HG03039 (cell line): ENCODE results near the gene FKBP2.

ENCODE experiments used
- ATAC-seq: cut with Tn5 transposase; IDR thresholded peaks from one replicate; pipeline ENCODE4 v1.9.1; 2021; ENCODE audit warnings: mild to moderate bottlenecking, moderate library complexity; ENCODE audit not compliant: unreplicated experiment

The FKBP2 gene

DNA sequence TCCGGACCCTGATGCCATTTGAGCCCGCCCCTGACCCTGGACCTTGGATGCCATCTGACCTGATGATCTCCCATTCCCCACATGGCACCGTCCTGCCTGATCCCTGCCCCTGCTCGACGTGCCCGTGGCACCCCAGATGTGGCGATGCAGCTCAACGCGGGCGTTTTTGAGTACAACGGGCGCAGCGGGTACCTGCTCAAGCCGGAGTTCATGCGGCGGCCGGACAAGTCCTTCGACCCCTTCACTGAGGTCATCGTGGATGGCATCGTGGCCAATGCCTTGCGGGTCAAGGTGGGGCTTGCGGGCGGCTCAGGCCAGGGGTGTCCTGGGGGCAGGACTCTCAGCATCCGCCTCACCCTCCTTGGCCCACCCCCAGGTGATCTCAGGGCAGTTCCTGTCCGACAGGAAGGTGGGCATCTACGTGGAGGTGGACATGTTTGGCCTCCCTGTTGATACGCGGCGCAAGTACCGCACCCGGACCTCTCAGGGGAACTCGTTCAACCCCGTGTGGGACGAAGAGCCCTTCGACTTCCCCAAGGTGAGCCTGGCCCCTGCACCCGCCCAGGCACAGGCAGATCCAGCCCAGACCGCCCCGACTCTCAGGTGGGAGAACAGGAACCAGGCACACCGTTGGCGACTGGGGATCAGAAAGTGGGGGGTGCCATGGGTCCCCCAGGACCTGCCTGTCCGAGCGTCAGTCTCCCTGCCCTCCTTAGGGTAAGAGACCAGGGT is 21.5 kb downstream of the FKBP2 start:
- no peak for ATAC-seq

DNA sequence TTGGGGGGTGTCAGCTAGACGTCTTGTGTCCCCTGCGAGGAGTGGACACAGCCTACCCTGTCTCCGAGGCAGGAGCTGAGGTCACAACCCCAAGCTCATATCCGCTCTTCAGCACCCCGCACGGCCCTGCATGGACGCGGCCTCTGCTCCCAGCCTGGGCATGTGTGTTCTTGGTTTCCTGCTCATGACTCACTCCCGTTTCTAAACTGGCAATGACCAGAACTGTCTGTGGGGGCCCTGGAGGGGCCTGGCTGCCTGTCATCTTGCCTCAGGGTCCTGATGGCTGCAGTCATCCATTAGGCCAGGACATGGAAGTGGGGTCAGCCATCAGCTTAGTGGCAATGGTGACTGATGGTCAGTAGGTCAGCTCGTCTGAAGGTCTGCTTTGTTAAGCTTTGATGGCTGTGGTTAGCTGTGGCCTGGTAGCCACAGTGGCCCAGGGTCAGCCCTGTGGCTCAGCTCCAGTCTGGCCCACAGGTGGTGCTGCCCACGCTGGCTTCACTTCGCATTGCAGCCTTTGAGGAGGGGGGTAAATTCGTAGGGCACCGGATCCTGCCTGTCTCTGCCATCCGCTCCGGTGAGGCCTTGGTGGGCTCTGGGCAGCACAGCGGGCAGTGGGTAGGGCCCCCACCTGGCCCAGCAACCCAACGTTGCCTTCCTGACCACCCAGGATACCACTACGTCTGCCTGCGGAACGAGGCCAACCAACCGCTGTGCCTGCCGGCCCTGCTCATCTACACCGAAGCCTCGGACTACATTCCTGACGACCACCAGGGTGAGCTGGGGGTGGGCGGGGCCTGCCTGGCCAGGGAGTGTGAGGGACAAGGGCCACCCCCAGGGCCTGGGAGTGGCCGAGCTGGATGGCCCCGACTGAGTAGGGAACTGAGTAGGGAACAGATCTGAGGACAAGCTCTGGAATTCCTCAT is 22.4 kb downstream of the FKBP2 start:
- ATAC-seq: no peak

DNA sequence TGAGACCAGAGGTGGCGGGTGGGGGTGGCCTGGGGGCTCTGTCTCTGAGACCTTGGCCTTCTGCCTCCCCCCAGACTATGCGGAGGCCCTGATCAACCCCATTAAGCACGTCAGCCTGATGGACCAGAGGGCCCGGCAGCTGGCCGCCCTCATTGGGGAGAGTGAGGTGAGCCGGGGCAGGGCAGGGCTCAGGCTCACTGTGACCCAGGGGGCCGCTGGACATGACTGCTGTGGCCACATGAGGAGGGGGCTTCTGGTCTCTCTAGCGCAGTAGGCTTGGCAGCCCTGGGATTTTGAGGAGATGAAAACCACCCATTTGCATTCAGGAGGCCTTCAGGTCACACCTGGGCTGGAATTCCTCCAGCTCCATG is 23.0 kb downstream of the FKBP2 start:
- no peak for ATAC-seq

DNA sequence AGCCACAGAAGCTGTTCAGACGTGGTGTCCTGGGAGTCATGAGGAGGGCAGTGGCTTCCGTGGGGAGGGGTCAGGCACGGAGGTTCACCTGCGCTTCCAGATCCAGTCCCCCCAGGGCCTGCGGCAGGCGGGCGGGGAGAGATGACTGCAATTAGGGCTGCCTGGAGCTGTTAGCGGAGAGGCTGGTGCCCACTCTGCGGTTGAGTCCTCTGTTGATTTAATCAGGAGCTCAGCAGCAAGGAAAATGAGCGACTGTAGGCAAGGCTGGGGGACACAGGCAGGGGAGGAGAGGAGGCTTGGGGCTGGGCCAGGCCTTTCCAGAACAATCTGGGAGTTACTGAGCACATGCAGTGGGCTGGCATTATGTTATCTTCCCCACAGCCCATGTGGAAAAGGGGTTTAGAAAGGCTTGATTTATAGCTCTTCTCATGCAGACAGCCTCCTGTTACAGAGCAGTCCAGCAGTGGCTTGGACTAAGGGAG is 23.5 kb downstream of the FKBP2 start:
- ATAC-seq: no peak

DNA sequence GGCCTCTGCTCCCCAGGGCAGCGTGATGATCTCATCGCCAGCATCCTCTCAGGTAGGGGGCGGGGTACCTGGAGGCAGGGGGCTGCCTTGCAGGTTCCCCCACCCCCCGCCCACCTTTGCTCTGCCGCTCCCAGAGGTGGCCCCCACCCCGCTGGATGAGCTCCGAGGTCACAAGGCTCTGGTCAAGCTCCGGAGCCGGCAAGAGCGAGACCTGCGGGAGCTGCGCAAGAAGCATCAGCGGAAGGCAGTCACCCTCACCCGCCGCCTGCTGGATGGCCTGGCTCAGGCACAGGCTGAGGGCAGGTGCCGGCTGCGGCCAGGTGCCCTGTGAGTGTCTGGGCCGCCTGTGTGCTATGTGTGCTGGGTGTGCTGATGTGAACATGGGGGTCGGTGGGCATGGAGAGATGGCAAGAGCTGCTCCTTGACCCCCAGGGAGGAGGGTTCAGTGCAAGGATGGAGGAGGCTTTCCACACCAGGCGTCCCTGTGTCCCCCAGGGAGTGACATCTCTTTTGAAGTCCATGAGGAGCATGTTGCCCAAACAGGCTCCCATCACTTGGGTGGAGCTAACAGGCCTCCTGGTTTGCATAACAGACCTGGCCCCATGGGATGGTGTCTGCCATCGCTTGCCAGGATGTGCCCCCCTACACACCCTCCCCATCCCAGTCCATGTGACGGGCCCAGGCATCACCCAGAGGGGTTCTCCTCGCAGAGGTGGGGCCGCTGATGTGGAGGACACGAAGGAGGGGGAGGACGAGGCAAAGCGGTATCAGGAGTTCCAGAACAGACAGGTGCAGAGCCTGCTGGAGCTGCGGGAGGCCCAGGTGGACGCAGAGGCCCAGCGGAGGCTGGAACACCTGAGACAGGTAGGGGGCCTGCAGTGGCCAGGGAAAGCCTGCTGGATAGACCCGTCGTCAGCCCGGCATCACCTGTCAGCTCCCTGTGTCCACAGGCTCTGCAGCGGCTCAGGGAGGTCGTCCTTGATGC is 24.6 kb downstream of the FKBP2 start:
- no peak for ATAC-seq

DNA sequence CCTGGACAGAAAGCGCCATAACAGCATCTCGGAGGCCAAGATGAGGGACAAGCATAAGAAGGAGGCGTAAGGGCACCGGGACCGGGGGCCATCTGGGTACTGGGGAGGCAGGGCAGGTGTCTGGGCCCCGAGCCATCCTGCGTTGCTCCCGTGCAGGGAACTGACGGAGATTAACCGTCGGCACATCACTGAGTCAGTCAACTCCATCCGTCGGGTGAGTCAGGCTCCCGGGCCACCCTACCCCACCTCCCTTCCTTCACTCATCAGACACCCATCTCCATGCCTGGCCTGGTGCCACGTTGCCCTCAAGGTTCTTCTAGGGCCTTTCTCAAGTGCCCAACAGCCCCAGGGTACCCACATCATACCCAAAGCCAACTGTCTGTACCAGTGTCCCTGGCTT is 25.4 kb downstream of the FKBP2 start:
- no peak for ATAC-seq

DNA sequence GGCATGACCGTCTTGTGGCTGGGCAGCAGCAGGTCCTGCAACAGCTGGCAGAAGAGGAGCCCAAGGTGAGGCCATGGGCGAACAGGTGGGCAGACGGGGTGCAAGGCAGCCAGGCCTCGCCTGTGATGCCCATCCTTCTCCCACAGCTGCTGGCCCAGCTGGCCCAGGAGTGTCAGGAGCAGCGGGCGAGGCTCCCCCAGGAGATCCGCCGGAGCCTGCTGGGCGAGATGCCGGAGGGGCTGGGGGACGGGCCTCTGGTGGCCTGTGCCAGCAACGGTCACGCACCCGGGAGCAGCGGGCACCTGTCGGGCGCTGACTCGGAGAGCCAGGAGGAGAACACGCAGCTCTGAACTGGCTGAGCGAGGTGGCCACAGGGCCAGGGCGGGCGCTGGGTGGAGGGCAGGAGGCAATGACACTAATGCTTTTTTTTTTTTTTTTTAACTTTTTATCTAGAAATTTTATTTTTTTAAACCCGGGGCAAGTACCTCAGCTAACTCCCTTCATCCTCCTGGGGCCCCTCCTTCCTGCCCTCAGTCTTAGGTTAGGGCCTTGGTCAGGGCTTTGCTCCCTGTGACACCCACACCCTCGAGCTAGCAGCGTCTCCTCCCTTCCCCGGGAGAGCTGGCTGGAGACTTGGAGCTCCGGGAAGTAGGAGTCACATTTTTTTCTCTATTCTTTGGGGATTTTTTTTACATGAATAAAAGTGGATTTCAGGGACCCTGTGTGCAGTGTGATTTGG is 26.5 kb downstream of the FKBP2 start:
- ATAC-seq: no peak

DNA sequence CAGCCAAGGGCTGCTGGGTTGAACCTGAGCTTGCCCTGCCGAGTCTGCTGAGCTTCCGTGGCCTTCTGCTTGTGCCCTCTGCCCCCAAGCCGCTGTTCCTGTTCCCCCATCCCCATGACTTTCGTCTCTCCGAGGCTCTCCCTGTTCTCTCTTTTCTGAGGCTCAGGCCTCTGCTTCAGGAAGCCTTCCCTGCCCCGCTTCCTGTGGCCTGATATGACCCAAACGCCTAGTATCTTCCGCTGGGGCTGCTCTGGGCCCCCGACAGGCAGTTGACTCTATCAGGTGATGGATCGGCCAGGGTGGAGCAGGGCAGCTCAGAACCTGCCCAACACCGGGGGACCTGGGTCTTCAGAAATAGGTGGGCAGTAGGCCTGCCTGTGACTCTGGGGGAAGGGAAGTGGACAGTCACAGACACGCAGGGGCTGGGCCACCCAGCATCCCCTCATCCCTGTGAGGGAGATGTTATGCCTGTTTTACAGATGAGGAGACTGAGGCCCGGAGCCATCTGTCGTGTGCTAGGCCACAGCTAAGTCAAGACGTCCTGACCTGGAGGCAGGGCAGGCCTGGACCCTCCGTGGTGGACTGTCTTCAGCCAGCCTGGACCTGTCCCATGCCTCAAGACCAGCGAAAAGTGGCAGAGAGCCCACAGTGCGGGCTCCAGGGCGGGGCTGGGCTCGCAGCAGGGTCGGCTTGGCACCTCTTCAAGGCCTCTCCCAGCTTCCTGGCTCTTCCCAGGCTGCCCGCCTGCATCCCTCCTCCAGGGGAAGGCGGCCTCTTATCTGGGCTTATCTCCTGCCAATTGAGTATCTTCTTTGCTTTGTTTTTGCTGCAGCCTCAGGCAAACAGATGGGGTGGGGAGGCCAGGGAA is 27.4 kb downstream of the FKBP2 start:
- no peak for ATAC-seq

DNA sequence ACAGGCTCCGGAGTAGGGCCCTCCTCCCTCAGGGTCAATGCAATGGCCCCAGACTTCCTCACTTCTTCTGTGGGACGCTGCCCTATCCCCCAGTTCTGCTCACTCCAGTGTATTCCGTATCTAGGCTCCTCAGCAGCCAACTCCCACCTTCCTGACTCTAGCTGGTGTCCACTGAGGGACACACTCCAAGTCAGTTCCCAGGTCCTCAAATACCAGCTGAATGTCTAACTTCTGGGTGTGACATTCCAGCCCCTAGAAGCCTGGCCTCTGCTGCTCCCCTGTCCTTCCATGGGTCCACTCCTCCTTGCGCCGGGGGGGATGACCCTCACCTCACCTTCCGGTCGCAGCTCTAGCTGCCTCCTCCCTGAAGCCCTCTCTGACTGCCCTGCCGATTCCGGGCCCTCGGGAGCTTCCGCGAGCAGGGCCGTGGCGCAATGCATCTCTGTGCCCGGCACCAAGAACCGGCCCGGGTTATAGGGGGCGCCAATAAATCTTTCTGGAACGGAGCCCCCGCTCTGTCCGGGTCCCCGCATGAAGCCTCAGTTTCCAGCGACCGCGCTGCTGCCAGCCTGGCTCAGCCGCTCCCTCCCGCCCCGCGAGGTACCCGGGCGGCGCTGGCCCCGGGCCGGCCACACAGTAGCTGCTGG is 28.1 kb downstream of the FKBP2 start:
- peak; percentile 7 for ATAC-seq

DNA sequence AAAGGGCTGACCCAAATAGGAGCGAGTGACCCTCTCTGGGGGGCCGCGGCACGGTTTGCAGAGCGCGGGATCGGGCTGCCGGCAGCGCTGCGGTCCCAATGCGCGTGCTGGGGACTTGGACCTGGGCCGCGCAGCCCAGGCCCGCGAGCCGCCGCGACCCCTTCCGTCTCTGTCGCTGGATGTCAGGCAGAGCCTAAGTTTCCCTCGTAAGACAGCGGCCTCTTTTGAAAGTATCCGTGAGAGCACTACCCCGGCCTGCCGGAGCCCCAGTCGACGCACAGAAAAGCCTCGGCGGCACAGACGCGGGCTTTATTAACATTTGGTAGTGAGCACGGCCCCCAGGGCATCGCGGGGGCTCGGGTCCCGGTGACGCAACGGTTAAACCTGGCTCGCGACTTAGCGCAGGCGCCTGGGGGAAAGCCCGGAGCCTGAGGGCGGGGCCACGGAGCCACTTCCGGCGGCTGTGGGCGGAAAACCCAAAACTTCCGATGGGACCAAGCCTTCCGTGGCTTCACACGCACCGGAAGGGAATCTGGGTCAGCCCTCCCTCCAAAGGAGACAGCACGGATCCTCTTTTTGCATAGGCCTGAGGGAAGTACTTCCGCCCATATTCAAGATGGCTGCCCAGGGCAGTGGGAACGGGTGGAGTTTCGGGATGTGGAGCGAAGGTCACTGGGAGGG is 28.8 kb downstream of the FKBP2 start:
- peak; percentile 68 for ATAC-seq

DNA sequence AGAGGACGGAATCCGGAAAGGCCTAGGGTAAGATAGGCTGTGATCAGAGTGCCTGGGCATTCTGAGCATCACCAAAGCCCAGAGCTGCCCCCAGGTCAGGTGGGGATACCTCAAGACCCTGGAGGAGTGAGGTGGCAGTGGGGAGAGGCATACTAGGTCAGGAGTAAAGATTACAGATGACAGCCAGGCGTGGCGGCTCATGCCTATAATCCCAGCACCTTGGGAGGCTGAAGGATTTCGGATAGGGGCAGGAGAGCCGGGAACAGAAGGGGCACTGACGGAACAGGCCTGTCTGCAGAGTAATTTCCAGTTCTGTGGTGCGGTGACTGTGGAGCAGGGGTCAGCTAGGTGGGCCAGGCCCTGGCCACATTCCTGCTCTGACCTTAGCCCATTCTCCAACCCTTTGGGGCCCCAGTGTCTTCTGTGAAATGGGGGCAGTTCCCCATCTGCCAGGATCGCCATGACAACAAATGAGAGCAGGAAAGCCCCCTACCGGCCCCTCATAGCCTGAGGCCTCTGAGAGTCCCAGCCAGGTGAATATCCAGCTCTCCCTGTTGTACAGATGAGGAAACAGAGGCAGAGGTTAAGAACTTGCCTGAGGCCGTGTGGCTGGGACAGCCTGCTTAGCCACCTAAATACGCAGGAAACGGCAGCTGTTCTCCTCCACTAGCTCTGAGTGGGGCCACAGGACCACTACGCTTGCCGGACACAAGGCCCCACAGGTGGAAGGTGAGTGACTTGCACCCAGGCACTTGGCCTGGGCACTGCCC is 34.3 kb downstream of the FKBP2 start:
- no peak for ATAC-seq

DNA sequence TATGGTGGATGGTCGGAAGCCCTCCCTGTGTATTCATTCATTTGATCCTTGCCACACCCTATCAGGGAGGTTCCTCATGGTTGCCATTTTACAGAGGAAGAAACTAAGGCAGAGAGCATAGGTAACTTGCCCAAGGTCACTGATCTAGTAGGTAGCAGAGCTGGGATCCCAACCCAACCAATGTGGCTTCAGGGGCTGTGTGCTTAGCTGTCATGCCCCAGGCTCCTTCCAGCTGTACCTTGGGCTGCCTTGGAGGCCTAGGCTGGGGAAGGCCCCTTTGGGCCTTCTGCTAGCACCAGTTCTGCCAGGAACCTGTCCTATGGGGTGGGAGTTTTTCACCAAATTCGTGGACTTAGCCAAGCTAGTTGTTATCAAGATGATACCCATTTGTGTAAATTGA is 34.9 kb downstream of the FKBP2 start:
- ATAC-seq: no peak

DNA sequence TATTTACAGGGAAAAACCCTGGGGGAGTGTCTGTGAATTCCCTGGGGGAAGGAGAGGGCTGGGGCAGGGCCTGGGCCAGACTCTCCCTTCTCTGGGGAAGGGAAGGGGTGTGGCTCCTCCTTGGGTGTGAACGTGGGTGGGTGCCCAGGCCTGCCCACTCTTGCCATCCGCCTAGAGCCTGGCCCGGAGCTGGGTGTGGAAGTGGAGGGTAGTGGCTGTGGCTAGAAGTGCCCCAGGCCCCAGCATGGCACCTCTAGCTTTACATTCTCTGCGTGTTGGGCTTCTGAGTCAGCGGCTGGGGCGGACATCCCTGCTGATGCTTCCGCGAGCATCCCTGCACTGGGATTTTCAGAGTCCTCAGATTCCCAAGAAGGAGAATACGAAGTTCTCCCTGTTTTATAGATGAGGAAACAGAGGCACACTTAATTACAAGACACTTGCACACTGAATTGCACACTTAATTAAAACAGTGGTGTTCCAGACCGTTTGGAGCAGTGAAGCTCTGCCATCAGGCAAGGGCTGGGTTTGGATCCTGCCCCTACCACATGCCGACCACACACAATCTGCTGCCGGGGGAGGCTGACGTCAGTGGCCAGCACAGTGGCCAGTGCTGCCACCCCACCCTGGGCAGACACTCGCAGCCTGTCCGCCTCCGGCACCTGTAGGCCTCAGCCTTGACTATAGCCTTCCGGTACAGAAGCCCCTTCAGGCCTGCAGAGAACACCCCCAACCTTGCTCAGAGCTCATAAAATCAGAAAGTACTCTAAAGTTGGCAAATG is 35.9 kb downstream of the FKBP2 start:
- ATAC-seq: no peak

DNA sequence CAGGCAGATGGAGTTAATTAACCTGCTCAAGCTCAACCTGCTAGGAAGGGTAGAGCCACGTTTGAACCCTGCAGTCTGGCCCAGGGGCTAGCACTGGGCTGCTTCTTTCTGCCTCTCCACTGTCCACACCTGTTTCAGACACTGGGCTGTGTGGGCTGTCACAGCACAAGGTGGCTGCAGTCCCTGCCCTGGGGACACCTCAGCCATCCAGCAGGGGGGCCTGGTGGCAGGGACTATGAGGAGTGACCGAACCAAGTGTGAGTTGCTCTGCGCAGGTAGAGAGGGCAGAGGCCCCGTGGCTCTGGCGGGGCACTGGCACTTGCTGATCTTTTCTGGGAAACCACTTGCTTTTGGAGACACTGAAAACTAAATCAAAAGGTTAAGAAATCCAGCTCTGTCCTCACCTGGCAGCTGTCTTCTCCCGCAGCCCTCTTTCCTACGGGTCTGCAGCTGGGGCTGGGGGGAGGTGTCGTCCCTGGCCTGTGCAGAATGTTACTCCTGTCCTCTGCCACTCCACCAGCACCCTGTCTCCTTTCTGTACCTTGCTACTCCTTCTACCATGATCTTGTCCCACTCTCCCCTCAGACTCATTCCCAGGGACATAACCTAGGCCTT is 37.8 kb downstream of the FKBP2 start:
- no peak for ATAC-seq

DNA sequence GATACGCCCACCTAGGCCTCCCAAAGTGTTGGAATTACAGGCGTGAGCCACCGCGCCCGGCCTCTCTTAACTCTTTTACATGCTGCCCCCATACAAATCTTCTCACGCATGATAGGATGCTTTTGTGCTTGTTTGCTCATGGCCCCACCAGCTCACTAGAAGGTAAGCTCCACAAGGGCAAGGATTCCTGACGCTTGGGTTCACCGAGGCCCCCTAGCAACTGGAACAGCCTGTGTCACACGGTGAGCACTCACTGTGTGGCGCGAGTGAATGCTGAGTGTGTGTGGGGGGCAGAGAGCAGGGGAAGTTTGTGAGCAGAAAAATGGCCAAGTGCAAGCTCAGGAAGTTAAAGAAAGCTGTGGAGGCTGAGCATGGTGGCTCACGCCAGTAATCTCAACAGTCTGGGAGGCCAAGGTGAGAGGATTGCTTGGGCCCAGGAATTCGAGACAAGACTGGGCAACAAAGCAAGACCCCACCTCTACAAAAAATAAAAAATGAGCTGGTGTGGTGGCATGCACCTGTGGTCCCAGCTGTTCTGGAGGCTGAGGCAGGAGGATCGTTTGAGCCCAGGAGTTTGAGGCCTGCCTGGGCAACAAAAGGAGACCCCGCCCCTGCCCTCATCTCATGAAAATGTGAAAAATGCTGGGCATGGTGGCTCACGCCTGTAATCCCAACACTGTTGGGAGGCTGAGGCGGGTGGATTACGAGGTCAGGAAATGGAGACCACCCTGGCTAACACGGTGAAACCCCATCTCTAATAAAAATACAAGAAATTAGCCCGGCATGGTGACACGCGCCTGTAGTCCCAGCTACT is 41.3 kb downstream of the FKBP2 start:
- ATAC-seq: no peak
